Right atrium auricular region (tissue), 2 donors: ENCODE measurements around the gene CNGA4. TPM values are rescaled to one million over a fixed set of nuclear protein-coding genes. Genes with fewer than 3 reads are reported as not detected.

Experiments
- DNase-seq: peaks from one replicate; pipeline ENCODE4 v3.0.0-alpha.2; 2019; ENCODE audit warnings: low spot score
- H3K27ac ChIP-seq, 2 donors: fragments of 200-600 bp; sonication (generic); 1 replicate in 1 of 2; 2 replicates in 1 of 2; pipeline ENCODE4 v1.5.1; 2016 to 2019
- H3K27me3 ChIP-seq, 2 donors: fragments of 200-600 bp; sonication (generic); one replicate each; pipeline versions ENCODE4 v1.5.1 to v1.6.0; 2017 to 2019
- H3K36me3 ChIP-seq: fragments of 200-600 bp; sonication (generic); one replicate; pipeline ENCODE4 v1.5.1; 2016
- H3K4me1 ChIP-seq, 2 donors: fragments of 200-600 bp; sonication (generic); one replicate each; pipeline versions ENCODE4 v1.5.1 to v1.6.0; 2017 to 2019
- H3K4me3 ChIP-seq, 2 donors: fragments of 200-600 bp; sonication (generic); 1 replicate in 1 of 2; 2 replicates in 1 of 2; pipeline ENCODE4 v1.5.1; 2017 to 2019; ENCODE audit warnings: mild to moderate bottlenecking in 1 of 2, moderate library complexity in 1 of 2
- H3K9me3 ChIP-seq, 2 donors: fragments of 200-600 bp; sonication (generic); one replicate each; pipeline ENCODE4 v1.5.1; 2019
- total RNA-seq, 2 donors: library from RNA; depleted of rRNA; stranded (reverse); fragments of >200 nt; gene quantifications; one replicate each; pipeline ENCODE4 v1.1.0, GENCODE V29; 2016
- TF ChIP-seq, protein P1 (sequence below), 2 donors: fragments of 200-600 bp; sonication (generic); IDR thresholded peaks; one replicate each; pipeline ENCODE4 v1.5.1; 2019; ENCODE audit warnings: antibody characterized with exemption in 2 of 2

Gene CNGA4
- total RNA-seq, 2 donors from 2014 or later = not detected

DNA sequence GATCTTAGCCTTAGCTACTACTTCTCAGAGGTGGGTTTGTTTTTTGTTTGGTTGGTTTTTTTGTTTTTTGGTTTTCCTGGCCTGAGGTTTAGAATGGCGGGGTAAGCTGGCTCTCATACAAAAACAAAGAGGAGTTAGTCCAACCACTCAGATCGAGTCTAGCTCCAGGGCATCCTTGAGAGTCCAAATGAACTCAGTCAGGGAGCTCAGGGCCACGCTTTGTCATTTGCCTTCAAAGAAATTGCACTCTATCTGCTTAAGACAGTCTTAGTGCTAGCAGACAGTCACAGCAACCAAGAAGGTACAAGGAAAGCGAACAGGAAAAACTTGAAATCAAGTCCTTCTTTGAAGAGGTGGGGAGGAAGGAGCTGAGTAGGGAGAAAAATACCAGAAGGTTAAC lies 22.4 kb upstream of the CNGA4 start:
- Histone ChIP-seq H3K4me1 (no peaks in the 10 kb centered on the region), H3K36me3 (peaks cover 75% of the 10 kb centered on the region), H3K4me3 (no peak overlapping the region), H3K27ac (no peak overlapping the region), H3K27me3 (no peaks in the 10 kb centered on the region), H3K9me3 (no peaks in the 10 kb centered on the region)
- DNase-seq = no peak
- TF ChIP-seq, protein P1, sequence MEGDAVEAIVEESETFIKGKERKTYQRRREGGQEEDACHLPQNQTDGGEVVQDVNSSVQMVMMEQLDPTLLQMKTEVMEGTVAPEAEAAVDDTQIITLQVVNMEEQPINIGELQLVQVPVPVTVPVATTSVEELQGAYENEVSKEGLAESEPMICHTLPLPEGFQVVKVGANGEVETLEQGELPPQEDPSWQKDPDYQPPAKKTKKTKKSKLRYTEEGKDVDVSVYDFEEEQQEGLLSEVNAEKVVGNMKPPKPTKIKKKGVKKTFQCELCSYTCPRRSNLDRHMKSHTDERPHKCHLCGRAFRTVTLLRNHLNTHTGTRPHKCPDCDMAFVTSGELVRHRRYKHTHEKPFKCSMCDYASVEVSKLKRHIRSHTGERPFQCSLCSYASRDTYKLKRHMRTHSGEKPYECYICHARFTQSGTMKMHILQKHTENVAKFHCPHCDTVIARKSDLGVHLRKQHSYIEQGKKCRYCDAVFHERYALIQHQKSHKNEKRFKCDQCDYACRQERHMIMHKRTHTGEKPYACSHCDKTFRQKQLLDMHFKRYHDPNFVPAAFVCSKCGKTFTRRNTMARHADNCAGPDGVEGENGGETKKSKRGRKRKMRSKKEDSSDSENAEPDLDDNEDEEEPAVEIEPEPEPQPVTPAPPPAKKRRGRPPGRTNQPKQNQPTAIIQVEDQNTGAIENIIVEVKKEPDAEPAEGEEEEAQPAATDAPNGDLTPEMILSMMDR (IDR thresholded peaks at IDR 0.05) = no peak

- Histone ChIP-seq H3K4me3 (no peak overlapping the region), H3K4me1 (no peaks in the 10 kb centered on the region), H3K9me3 (no peaks in the 10 kb centered on the region), H3K36me3 (peaks cover 77% of the 10 kb centered on the region), H3K27me3 (no peaks in the 10 kb centered on the region), H3K27ac (no peak overlapping the region)
- DNase-seq = no peak
- TF ChIP-seq, protein P1 (IDR thresholded peaks at IDR 0.05) = no peak
Observed at GRCh38 chr11:6217722-6218121, 21.2 kb upstream of the CNGA4 start.

GRCh38 chr11:6219359-6219758 lies 19.5 kb upstream of the CNGA4 start:
- Histone ChIP-seq H3K36me3 (peaks cover 77% of the 10 kb centered on the region), H3K4me1 (peaks cover 0 to 2% of the 10 kb centered on the region in 2 donors), H3K27ac (peak overlapping the region in 1 of 2 donors; percentile 49), H3K27me3 (no peaks in the 10 kb centered on the region), H3K4me3 (no peak overlapping the region), H3K9me3 (no peaks in the 10 kb centered on the region)
- DNase-seq = peak; percentile 72
- TF ChIP-seq, protein P1 (IDR thresholded peaks at IDR 0.05) = no peak

GRCh38 chr11:6223854-6224253 lies 15.0 kb upstream of the CNGA4 start:
- Histone ChIP-seq H3K4me1 (peaks cover 0 to 16% of the 10 kb centered on the region in 2 donors), H3K27ac (no peak overlapping the region), H3K27me3 (no peaks in the 10 kb centered on the region), H3K9me3 (no peaks in the 10 kb centered on the region), H3K4me3 (no peak overlapping the region), H3K36me3 (peaks cover 46% of the 10 kb centered on the region)
- no peak for DNase-seq
- TF ChIP-seq, protein P1 (IDR thresholded peaks at IDR 0.05) = no peak

DNA sequence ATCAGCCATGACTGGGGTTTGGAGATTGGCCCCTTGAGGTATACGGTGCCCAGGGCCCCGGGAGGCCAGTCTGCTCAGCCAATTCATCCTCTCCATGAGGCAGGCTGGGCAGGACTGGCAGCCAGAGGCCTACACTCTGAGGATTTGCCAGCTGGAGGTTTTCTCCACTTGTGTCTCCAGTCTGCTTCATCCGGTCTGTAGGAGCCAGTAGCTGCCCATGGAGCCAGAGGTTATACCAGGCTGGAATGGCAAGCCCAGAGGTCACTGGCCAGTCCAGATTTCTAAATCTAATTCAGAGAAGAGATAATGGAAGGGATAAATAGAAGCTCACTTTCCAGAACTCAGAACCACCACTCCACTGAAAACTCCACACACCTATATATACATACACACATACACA lies 14.5 kb upstream of the CNGA4 start:
- H3K9me3 ChIP-seq = no peaks in the 10 kb centered on the region
- no peak for DNase-seq
- H3K27me3 ChIP-seq = no peaks in the 10 kb centered on the region
- peaks cover 40% of the 10 kb centered on the region for H3K36me3 ChIP-seq
- TF ChIP-seq, protein P1 (IDR thresholded peaks at IDR 0.05) = no peak
- peaks cover 0 to 16% of the 10 kb centered on the region in 2 donors for H3K4me1 ChIP-seq
- H3K4me3 ChIP-seq = no peak overlapping the region
- H3K27ac ChIP-seq = no peak overlapping the region

- H3K36me3 ChIP-seq = peaks cover 36% of the 10 kb centered on the region
- H3K4me1 ChIP-seq = peaks cover 0 to 18% of the 10 kb centered on the region in 2 donors
- DNase-seq = no peak
- peak overlapping the region in 1 of 2 donors; percentile 35 for H3K27ac ChIP-seq
- TF ChIP-seq, protein P1 (IDR thresholded peaks at IDR 0.05) = no peak
- H3K9me3 ChIP-seq = no peaks in the 10 kb centered on the region
- no peaks in the 10 kb centered on the region for H3K27me3 ChIP-seq
- H3K4me3 ChIP-seq = no peak overlapping the region
Observed at GRCh38 chr11:6225024-6225423, 13.9 kb upstream of the CNGA4 start.
